Activated CD4-positive, CD25-positive, alpha-beta regulatory T cell (primary cell): ENCODE results near the gene ENTPD2.

Source experiments
- DNase-seq, 4 experiments: peaks; one replicate each; lab custom pipeline; 2025; lab: John Stamatoyannopoulos, UW

The ENTPD2 gene

DNA sequence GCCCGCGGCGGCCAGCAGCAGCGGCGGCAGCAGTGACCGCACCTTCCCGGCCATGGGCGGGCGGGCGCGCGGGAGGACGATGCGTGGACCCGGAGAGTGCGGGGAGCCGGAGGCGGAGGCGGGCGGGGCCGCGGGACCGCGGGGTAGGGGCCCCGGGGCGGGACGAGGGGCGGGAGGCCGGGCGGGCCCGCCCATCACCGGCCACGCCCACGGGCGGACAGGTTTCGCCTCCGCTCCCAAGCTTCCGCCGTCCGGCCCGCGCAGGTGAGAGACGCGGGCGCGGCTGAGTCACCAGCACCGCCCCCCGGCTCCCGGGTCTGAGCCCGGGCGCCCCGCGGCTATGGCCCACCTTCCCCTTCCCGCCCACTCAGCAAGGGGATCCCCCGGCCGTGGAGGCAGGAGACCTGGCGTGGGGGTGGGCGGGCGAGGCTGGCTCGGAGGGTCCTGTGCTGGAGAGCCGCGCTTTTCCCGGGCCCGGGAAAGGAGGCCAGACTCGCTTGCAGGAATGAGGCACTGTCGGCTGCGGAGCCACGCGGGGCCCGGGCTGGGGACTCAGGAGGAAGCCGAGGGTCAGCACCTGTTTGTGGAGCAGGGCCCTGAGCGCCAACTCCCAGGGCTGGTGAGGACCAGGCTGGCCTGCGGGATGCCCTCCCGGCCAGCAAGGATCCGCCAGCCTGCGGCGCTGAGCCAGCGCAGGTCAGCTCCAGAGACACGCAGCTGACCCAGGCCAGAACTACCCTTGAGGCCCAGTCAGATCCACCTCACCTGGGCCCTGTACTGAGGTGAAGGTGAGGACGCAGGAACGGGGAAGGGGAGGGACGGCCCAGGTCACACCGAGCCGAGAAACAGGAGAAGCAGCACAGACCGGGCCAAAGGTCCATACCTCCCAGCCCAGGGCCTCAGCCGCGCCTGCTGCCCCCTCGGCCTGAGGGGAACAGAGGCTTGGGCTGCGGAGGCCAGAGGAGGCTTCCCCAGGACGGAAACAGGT is at the start of gene ENTPD2:
Gene ENTPD2 (minus strand): TSS at position 118 of the 988 bp plus-strand sequence. CDS start 64 bp downstream, at position 54.
- DNase-seq = no peak

DNA sequence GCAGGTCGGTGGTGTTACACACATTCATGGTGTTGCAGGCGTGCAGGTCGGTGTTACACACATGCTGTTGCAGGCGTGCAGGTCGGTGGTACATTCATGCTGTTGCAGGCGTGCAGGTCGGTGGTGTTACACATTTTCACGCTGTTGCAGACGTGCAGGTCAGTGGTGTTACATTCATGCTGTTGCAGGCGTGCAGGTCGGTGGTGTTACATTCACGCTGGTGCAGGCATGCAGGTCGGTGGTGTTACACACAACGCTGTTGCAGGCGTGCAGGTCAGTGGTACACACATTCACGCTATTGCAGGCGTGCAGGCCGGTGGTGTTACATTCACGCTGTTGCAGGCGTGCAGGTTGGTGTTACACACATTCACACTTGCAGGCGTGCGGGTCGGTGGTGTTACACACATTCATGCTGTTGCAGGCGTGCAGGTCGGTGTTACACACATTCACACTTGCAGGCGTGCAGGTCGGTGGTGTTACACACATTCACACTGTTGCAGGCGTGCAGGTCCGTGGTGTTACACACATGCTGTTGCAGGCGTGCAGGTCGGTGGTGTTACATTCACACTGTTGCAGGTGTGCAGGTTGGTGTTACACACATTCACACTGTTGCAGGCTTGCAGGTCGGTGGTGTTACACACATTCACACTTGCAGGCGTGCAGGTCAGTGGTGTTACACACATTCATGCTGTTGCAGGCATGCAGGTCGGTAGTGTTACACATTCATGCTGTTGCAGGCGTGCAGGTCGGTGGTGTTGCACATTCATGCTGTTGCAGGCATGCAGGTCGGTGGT is 49.5 kb upstream of the ENTPD2 start:
- no peak for DNase-seq

DNA sequence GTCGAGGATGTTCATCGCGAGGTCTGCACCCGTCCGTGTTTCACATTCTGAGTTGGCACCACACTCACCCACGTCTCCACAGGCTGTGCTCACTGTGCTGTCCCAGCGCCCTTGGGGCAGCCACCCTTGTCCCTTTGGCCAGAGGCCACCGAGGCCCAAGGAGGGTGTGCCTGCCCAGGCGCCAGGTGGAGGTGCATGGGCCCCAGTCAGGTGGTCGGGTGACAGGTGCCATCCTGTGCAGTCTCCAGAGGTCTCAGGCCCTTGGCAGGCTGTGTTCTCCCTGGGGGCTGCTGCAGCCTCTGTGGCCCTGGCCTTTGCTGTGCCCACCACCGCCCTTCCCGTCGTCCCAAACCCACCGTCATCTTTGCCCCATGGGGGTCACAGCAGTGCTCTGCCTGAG is 45.4 kb upstream of the ENTPD2 start:
- DNase-seq = no peak

DNA sequence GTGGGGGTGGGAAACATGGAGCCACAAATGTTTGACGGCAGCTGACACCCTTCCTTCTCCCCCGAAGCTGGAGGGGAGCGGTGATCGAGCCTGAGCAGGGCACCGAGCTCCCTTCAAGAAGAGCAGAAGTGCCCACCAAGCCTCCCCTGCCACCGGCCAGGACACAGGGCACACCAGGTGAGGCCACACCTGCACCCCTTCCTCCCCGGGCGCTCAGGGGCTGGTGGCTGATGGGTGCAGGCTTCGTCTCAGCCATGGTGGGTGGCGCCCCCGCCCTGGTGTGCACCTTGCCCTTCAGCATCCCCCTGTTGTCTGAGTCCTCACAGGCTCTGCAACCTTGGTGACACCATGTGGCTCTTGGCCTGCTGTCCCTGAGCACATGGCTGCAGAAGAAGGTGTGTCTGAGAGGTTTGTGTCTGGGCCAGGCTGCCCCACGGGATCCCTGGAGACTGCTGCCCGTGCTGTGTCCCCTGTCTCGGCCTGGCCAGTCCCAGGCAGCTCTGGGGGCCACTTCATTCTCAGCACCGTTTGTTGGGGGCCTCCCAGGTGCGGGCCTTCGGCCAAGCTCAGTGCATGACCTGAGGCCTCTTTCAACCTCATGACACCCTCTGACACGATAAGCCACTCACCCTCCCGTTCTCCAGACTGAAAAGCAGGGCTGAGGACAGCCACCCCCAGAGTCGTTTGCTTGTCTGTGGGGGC is 44.1 kb upstream of the ENTPD2 start:
- no peak for DNase-seq

DNA sequence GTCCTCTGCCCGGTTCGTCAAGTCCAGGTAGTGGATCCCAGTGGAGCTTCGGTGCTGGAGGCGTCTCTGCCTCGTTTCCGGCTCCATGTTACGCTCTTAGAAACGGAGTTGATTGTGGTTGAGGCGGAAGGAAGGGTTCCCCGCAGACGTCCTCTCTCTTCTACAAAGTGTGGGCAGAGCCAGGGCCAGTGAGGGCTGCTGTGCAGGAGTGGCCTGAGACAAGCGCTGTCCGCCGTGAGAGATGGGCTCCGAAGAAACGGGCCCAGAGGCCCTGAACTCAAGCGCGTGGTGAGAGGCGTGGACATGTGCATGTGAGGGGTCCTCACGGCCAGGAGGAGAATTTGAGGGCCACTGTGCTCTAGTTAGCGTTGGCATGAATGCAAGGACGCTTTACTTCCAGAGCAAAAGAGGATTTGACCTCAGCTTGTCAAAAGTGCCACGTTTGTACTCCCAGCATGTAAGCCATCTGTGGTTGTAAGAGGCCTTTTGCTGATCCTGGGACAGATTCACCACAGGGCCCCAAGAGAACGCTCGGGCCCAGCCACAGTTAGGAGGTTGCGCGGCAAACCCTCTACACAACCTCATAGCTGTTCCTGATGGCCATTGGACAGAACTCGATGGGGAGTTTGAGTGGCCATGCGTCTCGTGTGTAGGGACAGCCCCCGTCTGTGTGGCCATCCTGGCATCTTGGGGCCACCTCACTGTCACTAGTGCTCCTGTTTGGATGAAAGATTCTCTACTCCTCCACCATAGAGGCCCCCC is 43.1 kb upstream of the ENTPD2 start:
- no peak for DNase-seq

DNA sequence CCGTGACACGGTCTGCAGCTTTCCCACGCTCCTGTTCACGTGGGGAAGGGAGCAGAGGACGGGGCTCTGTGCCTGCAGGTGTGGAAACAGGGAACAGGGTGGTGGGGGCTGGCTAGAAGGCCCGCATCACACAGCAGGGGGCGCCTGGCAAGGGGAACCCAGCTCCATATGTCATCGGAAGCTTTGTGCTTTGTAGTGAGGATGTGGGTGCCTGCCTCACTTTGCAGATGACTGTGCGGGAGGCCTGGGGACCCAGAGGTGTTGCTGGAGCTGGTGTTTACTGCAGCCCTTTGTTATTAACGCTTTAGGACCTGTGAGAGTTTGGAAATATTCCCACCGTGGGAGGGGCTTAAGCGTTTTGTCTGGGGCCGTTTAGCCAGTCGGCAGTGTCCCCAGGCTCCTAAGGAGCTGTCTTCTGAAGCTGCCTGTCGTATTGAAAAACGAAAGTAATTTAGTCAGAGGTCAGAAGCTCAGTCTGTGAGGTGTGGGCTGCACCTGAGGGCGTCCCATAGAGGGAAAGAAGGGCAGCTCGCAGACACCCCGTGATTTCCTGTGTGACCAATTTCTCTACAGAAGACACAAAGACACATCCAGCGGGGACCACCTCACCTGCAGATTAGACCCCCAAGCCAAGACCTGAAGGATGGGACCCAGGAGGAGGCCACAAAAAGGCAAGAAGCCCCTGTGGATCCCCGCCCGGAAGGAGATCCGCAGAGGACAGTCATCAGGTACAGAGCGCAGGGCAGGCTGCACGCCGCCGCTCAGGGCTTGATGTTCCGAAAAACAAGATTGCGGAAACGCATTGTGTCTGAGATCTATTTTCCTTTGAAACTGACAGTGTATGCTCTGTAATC is 42.0 kb upstream of the ENTPD2 start:
- DNase-seq = peak; percentile 57 to 79 (median 72)

DNA sequence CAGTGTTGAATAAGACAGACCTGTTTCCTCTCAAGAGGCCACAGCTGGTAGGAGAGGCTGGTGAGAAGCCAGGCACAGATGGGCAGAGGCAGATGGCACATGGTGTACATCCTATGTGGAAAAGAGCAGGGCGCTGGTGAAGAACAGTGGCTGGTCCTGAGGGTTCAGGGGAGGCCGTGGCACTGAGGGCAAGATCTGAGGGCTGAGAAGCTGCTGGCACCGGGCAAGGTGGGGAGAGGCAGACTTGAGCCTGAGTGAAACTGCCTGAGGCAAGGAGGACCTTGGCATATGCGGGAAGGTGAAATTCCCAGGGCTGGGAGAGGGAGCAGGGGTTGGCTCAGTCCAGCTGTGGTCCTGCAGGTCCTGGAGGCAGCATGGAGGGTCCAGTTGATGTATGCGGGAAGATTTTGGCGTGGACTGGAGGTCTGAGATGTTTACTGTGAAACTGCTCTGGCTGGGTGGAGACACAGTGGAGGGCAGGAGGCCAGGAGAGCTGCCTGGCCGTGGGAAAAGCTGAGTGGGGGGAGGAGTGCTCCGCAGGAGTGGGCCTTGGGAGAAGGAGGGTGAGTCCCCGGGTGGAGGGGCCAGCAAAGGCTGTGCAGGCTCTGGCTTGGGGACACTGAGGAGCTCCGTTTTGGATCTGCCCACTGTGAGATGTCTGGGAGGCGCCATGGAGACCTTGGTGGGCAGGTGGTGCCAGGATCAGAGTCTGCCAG is 35.5 kb upstream of the ENTPD2 start:
- no peak for DNase-seq

DNA sequence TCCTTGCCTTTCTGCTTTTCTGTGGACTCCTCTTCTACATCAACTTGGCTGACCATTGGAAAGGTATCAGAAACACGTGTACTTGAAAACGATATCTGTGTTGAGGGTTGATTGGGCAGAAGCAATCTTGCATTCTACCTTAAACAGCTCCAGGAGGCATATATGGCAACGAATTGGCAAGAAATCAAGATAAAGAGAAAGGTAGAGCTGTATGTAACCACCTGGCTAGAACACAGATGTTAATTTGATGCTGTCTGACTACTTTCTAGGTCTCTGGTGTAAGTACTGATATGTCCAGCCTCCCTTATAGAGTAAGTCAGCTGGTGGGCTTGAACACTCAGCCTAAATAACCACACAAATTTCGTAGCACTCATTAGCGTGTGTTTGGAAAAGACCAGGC is 34.3 kb upstream of the ENTPD2 start:
- DNase-seq = no peak

DNA sequence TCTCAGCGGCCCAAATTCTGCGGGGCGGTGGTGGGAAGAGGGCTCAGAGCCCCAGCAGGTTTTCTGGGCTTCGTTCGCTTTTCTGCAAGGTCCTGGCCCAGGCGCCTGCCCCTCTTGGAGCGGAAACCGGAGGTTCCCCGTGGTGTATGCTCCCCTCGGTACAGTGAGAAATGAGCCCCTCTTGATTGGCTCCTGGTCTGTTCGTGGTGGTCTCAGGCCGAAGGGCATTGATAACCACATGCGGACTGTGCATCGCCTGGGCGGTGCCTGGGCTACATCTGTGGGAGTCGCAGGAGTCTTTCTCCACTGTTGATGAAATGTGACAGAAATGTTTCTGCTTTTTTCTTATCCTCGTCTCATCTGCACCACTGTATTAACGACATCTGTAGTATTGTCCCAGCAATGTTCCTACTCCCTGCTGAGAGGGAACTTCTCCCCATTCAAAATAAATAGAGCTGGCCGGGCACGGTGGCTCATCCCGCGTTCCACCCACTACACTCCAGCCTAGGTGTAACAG is 33.6 kb upstream of the ENTPD2 start:
- DNase-seq = no peak

DNA sequence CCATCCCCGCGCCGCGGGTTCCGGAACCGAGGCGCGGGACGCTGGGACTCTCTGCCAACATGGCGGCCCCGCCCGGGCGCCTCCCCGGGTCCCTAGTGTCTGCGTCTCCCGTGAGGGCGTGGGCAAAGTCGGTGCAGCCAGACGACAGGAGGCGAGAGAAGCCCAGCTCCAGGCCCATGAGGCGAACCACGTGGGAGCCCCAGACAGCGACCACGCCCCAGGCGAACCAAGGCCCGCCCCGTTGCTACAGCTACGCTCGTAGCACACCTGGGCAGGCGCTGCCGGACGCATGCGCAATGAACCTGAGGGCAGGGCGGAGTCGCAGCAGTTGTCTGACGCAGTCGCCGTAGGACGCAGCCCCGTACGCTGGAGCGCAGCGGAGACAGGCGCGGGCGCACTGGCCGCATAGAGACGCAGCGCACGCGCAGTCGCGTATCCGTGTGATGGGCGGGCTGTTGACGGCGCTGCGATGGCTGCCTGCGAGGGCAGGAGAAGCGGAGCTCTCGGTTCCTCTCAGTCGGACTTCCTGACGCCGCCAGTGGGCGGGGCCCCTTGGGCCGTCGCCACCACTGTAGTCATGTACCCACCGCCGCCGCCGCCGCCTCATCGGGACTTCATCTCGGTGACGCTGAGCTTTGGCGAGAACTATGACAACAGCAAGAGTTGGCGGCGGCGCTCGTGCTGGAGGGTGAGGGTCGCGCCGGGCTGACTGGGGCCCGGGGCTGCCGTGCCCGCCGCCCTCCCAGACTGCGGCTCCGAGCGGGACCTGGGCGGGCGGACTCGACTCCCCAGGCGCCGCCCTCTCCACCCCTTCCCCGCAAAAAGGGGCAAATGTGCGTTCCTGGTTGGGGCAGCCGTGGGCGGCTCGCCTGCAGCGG is 32.9 kb upstream of the ENTPD2 start, which contains the start of gene MAN1B1:
Gene MAN1B1 (plus strand): TSS at position 455 of the 878 bp plus-strand sequence. CDS start 15 bp downstream, at position 470.
- DNase-seq = peak; percentile 95 to 99 (median 97)

DNA sequence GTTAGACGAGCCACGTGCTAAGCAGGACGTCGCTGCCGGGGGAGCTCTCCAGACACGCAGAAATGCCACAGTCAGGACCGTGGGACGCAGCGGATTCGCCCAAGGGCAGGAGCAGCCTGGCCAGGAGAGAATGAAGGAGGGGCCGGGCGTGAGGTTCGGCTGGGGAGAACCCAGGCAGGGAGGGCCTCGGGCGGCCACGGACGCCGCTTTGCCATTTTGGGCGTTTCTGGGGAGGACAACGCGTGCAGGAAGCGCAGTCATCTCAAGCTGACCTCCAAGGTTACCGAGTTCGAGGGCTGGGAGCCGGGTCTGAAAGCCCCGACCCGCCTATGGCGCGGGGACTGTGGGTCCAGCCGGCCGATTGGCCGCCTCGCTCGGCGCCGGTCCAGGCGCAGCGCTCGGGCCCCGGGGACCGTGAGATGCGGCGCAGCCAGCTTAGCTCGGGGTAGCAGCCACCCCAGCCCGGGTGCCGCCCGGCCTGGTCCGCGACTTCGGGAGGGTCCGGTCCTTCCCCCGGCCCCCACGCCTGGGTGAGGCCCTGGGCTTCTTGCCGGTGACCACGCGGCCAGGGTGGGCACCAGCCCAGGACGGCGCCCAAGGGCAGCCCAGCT is 32.2 kb upstream of the ENTPD2 start:
- DNase-seq = peak in 1 of 4 experiments; percentile 47

DNA sequence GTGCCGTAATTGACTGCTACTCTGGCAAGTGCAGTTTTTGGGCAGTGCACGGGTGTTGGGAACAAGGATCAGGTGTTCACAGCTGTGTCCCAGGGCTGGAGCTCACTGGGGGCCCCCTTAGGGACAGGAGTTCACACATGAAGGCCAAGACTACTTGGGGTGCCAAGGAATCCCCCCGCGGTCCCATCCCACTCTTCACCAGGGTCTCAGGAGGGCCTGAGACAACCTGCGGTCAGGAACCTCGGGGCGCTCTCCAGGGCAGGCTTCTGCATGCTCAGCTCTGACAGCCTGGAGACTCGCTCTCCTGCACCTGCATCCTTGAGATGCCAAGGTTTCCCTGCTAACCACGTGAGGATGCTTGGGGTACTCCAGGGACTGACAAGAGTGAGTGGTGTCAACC is 30.7 kb upstream of the ENTPD2 start:
- DNase-seq = no peak

DNA sequence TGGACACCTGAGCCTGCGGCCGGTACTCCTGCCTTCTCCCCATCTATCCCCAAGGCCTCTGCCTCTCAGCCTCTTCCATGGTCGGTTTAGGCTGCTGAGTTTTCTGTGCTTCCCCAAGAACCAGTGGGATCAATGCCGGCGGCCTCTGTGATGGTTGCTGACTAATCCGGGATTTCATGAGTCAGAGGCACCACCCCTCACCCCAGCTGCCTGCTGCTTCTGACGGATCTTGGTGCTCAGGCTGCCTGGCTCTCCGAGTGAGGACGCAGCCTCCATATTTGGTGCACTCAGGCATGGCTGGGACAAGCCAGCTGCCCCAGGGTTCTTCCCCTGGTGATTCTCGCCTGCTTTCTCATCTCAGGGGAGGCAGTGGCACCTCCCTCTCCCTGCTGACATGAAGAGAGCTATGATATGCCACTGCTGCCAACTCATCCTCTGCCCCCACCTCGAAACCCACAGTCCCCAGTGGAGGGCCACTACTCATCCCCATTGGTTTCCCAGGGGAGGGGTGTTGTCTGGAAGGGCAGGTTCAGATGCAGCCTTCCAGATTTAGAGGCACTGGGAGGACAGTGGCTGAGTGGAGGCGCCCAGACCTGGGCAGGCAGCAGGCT is 29.6 kb upstream of the ENTPD2 start:
- DNase-seq = no peak

DNA sequence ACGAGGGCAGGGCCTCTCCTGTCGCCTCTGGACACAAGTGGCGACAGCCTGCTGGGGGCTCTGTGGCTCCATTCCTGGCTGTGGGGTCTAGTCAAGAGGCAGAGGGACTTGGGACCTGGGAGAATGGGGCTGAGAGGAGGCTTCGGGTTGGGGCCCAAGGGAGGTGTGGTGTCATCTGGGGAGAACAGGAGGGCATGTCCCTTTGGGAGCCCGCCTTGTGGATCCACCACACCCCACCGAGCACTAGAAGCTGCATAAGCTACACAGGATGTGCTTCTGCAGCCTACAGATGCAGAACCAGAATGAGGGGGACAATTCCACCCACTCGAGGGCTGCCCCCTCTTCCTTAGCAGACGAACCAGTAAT is 29.0 kb upstream of the ENTPD2 start:
- no peak for DNase-seq

DNA sequence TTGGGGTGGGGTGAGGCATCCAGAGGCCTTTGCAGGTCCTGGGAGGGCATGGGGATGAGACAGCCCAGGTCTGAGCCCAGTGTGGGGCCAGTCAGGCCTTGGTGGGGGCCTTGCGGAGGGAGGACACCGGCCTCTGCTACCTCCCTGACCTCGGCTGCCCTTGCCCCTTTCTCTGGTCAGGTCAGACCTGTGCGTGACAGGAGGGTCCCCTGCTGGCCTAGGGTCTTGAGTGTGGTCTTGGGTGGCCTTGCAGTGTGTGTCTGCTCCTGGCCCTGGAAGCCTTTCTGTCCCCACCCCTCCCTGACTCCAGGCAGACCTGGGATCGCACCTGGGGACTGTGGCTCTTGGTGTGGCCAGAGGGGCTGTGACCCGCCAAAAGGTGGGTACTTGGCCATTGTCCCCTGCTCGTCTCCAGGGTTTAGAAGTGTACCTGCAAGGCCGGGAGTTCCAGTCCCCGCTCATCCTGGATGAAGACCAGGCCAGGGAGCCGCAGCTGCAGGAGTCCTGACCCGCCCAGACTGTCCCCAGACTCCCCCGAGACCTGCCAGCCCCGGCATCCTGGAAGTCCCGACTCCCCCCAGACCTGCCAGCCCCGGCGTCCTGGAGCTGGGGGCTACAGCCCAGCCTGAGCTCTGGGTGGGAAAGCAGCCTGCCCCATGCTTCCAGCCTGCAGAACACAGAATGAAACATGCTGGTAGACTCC is 28.5 kb upstream of the ENTPD2 start:
- no peak for DNase-seq

DNA sequence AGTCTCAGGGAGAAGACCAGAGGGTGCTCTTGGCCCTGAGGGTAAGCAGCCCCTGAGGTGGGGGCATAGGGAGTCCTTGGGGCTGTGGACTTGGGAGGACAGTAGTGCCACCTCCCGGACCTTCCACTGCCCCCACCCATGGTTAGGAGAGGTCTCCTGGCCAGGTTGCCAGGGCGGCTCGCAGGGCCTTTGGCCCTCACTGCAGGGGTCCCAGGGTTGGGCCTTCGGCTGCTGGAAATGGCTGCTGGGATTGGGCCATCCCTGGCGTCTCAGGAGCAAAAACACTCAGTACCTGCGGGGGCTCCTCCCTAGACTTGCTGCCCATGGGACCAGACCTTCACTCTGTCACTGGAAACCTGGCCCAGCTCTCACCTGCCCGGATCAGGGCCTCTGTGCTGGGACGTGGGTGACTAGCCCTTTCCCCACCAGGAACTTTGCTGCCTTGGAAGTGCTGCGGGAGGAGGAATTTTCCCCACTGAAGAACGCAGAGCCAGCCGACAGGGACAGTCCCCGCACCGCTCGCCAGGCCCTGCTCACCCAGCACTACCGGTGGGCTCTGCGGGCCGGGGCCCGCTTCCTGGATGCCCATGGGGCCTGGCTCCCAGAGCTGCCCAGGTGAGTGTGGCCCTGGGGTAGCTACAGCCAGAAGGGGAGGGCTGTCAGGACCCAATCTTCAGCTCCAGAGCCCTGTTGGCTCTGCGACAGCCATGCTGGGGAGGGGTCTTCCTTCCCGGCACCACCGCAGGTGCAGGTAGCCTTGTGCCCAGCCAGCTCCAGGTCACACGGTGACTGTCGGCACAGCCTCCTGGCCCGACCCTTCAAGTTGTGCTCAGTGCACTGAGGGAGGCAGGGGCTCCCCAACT is 26.6 kb upstream of the ENTPD2 start:
- no peak for DNase-seq
